ENCODE measurements around the gene CLGN. TPM values are rescaled to one million over a fixed set of nuclear protein-coding genes. Genes with fewer than 3 reads are reported as not detected.

CLGN gene
- total and polyA plus RNA-seq, 7 donors: 0.14 to 0.89 (median 0.39) TPM

- DNase-seq: peak; percentile 58 to 68
These were observed 67.7 kb downstream of the CLGN start for GRCh38 chr4:140359562-140360427.

GRCh38 chr4:140358281-140358680, 69.2 kb downstream of the CLGN start:
- Histone ChIP-seq H3K27me3 (ENCODE audit: insufficient read depth in 3 of 3, low read length in 2 of 3) (no peaks in the 10 kb centered on the region), H3K4me3 (no peak overlapping the region), H3K4me1 (no peaks in the 10 kb centered on the region), H3K9me3 (no peaks in the 10 kb centered on the region), H3K27ac (no peak overlapping the region), H3K36me3 (ENCODE audit: insufficient read depth in 1 of 2, low read depth in 1 of 2) (no peaks in the 10 kb centered on the region)
- intact Hi-C loops (cut with DNase I): loop anchor here in 1 of 2 donors (5.0 kb wide), 1 partner anchor 254 kb away; no protein-coding TSS in a partner anchor
- no peak for TF ChIP-seq CTCF (IDR thresholded peaks at IDR 0.05)
- no peak for DNase-seq
- WGBS, 3 donors: 0% methylated on average over 1 of the region's 1 CpG
- no peak for ATAC-seq

More at GRCh38 chr4:140359562-140360427, 67.7 kb downstream of the CLGN start:
- peak; percentile 74 for TF ChIP-seq CTCF (IDR thresholded peaks at IDR 0.05)
- no peaks in the 10 kb centered on the region for H3K9me3 ChIP-seq
- H3K27me3 ChIP-seq (ENCODE audit: insufficient read depth in 3 of 3, low read length in 2 of 3): no peaks in the 10 kb centered on the region
- intact Hi-C loops (cut with DNase I): loop anchor here in 1 of 2 donors (5.0 kb wide), 2 partner anchors 253 to 493 kb away; no protein-coding TSS in a partner anchor
- H3K4me3 ChIP-seq: no peak overlapping the region
- H3K4me1 ChIP-seq: no peaks in the 10 kb centered on the region
- 29 to 31% (median 31%) methylated on average over 7 of the region's 7 CpGs for WGBS, 3 donors
- peak; percentile 68 to 91 (median 80) for ATAC-seq
- no peaks in the 10 kb centered on the region for H3K36me3 ChIP-seq (ENCODE audit: insufficient read depth in 1 of 2, low read depth in 1 of 2)
- H3K27ac ChIP-seq: no peak overlapping the region

GRCh38 chr4:140357868-140358267, 69.6 kb downstream of the CLGN start:
- ATAC-seq (no peak), DNase-seq (no peak)
- Histone ChIP-seq H3K4me3 (no peak overlapping the region), H3K9me3 (no peaks in the 10 kb centered on the region), H3K36me3 (ENCODE audit: insufficient read depth in 1 of 2, low read depth in 1 of 2) (no peaks in the 10 kb centered on the region), H3K4me1 (no peaks in the 10 kb centered on the region), H3K27ac (no peak overlapping the region), H3K27me3 (ENCODE audit: insufficient read depth in 3 of 3, low read length in 2 of 3) (no peaks in the 10 kb centered on the region)
- no peak for TF ChIP-seq CTCF (IDR thresholded peaks at IDR 0.05)
- 60 to 63% (median 63%) methylated on average over 3 of the region's 3 CpGs for WGBS, 3 donors
- intact Hi-C loops (cut with DNase I): loop anchor here in 1 of 2 donors (5.0 kb wide), 1 partner anchor 254 kb away; no protein-coding TSS in a partner anchor

GRCh38 chr4:140355288-140355687, 72.2 kb downstream of the CLGN start:
- intact Hi-C loops (cut with DNase I): loop anchor here in 1 of 2 donors (5.0 kb wide), 1 partner anchor 257 kb away; no protein-coding TSS in a partner anchor

More at GRCh38 chr4:140355288-140355687, 72.2 kb downstream of the CLGN start:
- no peak for TF ChIP-seq CTCF (IDR thresholded peaks at IDR 0.05)
- no peaks in the 10 kb centered on the region for H3K4me1 ChIP-seq
- DNase-seq: no peak
- no peak for ATAC-seq
- H3K4me3 ChIP-seq: no peak overlapping the region
- H3K36me3 ChIP-seq (ENCODE audit: insufficient read depth in 1 of 2, low read depth in 1 of 2): no peaks in the 10 kb centered on the region
- 68 to 82% (median 79%) methylated on average over 1 of the region's 1 CpG for WGBS, 3 donors
- H3K27me3 ChIP-seq (ENCODE audit: insufficient read depth in 3 of 3, low read length in 2 of 3): no peaks in the 10 kb centered on the region
- no peak overlapping the region for H3K27ac ChIP-seq
- H3K9me3 ChIP-seq: no peaks in the 10 kb centered on the region
